ENCODE data around the gene OR10X1. TPM values are rescaled to one million over a fixed set of nuclear protein-coding genes. Genes with fewer than 3 reads are reported as not detected.

OR10X1 gene
- total RNA-seq, 4 donors from 2014 or later: not detected

- no peak for DNase-seq
- H3K36me3 ChIP-seq: no peaks in the 10 kb centered on the region
- no peak for TF ChIP-seq POLR2A (IDR thresholded peaks at IDR 0.05)
- no peak for TF ChIP-seq CTCF (IDR thresholded peaks at IDR 0.05)
- no peaks in the 10 kb centered on the region for H3K27me3 ChIP-seq
- H3K27ac ChIP-seq: no peak overlapping the region
- no peaks in the 10 kb centered on the region for H3K4me1 ChIP-seq
- H3K9me3 ChIP-seq: no peaks in the 10 kb centered on the region
- no peak overlapping the region for H3K4me3 ChIP-seq
- intact Hi-C loops (cut with DNase I; ENCODE audit: low total_unique reads): no loop called here
Measured at GRCh38 chr1:158547533-158547932, 32.2 kb downstream of the OR10X1 start.

- Histone ChIP-seq H3K27ac (no peak overlapping the region), H3K27me3 (no peaks in the 10 kb centered on the region), H3K9me3 (no peaks in the 10 kb centered on the region), H3K4me1 (no peaks in the 10 kb centered on the region), H3K4me3 (no peak overlapping the region), H3K36me3 (no peaks in the 10 kb centered on the region)
- intact Hi-C loops (cut with DNase I; ENCODE audit: low total_unique reads): no loop called here
- DNase-seq: no peak
- TF ChIP-seq CTCF (IDR thresholded peaks at IDR 0.05): no peak
- TF ChIP-seq POLR2A (IDR thresholded peaks at IDR 0.05): no peak
Measured at GRCh38 chr1:158537609-158538008, 42.1 kb downstream of the OR10X1 start.

GRCh38 chr1:158534496-158534895 is 45.2 kb downstream of the OR10X1 start:
- no peak overlapping the region for H3K4me3 ChIP-seq
- intact Hi-C loops (cut with DNase I; ENCODE audit: low total_unique reads): no loop called here

More at GRCh38 chr1:158534496-158534895, 45.2 kb downstream of the OR10X1 start:
- no peak for TF ChIP-seq CTCF (IDR thresholded peaks at IDR 0.05)
- no peak for TF ChIP-seq POLR2A (IDR thresholded peaks at IDR 0.05)
- DNase-seq: no peak
- no peaks in the 10 kb centered on the region for H3K9me3 ChIP-seq
- no peaks in the 10 kb centered on the region for H3K27me3 ChIP-seq
- H3K27ac ChIP-seq: no peak overlapping the region
- H3K36me3 ChIP-seq: no peaks in the 10 kb centered on the region
- H3K4me1 ChIP-seq: no peaks in the 10 kb centered on the region

Other genes starting within 250 kb of the OR10X1 start
- not detected for gene CD1B, start 248.4 kb downstream of the OR10X1 start, total RNA-seq
- under 1 TPM in 1 of 4 donors, not detected in 3; 0.21 TPM for gene CD1E, start 226.0 kb downstream of the OR10X1 start, total RNA-seq
- not detected for gene OR10T2, start 180.4 kb downstream of the OR10X1 start, total RNA-seq
- not detected for gene OR10K2, start 153.7 kb downstream of the OR10X1 start, total RNA-seq
- not detected for gene OR10K1, start 118.1 kb downstream of the OR10X1 start, total RNA-seq
- not detected for gene OR10R2, start 107.7 kb downstream of the OR10X1 start, total RNA-seq
- gene OR6Y1, start 25.5 kb downstream of the OR10X1 start, total RNA-seq: under 1 TPM in 1 of 4 donors, not detected in 3; 0.07 TPM
- gene OR6P1, start 9.3 kb downstream of the OR10X1 start, total RNA-seq: not detected
- not detected for gene OR10Z1, start 25.4 kb upstream of the OR10X1 start, total RNA-seq
- gene SPTA1, start 106.8 kb upstream of the OR10X1 start, total RNA-seq: 1 to 10 TPM in 1 of 4 donors, not detected in 3; 5.9 TPM
- not detected for gene OR6K2, start 120.8 kb upstream of the OR10X1 start, total RNA-seq
- not detected for gene OR6K3, start 140.8 kb upstream of the OR10X1 start, total RNA-seq
- gene OR6K6, start 174.8 kb upstream of the OR10X1 start, total RNA-seq: not detected
- gene OR6N1, start 192.3 kb upstream of the OR10X1 start, total RNA-seq: not detected
- gene OR6N2, start 201.3 kb upstream of the OR10X1 start, total RNA-seq: not detected

Measured in uterus (tissue), 4 donors.